GM21390 (cell line): ENCODE measurements around the gene NEDD4L.

Source experiments
- ATAC-seq: cut with Tn5 transposase; IDR thresholded peaks from one replicate; pipeline ENCODE4 v1.9.1; 2021; ENCODE audit not compliant: unreplicated experiment

Gene NEDD4L

GRCh38 chr18:58284699-58285448 is 240.8 kb downstream of the NEDD4L start:
- ATAC-seq: no peak

DNA sequence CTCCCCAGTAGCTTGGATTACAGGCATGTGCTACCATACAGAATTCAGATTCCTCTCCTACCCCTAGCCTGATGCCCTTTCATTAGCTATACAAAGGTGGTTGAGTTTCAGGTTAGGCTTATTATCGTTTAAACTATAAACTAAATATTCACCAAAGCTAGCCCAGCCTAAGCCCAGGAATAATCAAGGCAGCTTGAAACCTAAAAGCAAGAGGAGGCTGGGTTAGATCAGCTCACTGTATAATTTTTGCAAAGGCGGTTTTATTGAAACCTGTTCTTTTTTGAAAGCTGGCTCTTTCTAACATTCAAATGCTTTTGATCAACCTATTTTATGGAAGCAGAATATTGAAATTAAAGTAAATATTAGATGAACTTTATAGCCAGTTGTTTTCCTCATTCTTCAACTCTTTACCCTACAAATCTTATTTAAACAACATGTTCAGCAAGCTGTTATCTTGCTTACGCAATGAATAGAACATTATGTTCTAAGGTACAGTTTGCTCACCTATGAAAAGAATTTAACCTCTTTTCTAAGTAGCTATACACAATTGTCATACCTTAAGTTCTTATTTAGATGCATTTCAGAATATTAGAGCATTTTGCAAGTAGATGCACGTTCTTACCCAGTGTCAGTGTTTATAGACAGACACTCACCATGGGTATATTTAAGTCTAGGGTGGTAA is 241.6 kb downstream of the NEDD4L start:
- ATAC-seq: no peak

DNA sequence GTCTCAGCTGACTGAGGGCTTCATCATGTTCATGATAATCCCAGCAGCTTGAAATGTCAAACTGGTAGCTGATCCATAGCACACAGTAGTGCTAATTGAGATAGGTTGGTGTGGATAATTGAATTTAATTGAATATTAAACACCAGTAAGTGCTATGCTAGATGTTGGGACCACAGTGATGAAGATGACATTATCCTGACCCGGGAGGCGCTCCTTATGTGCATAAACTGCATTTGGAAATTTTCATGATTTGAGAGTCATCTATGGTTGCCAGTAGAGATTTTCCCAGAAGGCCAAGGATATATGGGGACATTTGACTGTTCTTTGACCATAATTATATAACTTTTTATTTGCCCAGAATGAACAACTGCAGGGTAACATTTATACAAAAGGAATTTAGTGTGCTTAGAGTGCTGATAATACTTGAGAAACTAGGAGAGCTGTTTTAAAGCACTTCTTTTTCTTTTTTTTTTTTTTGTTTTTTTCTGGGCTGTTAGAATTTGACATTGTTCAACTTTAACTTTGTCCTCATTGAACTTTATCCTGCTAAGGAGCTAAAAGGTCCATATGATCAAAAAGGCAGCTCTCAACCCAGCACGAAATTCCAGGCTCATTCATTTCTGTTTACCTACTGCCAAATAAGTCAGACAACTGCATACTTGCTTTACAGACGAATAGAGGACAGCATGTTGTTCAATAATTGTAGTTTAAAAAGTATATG is 242.8 kb downstream of the NEDD4L start:
- no peak for ATAC-seq

DNA sequence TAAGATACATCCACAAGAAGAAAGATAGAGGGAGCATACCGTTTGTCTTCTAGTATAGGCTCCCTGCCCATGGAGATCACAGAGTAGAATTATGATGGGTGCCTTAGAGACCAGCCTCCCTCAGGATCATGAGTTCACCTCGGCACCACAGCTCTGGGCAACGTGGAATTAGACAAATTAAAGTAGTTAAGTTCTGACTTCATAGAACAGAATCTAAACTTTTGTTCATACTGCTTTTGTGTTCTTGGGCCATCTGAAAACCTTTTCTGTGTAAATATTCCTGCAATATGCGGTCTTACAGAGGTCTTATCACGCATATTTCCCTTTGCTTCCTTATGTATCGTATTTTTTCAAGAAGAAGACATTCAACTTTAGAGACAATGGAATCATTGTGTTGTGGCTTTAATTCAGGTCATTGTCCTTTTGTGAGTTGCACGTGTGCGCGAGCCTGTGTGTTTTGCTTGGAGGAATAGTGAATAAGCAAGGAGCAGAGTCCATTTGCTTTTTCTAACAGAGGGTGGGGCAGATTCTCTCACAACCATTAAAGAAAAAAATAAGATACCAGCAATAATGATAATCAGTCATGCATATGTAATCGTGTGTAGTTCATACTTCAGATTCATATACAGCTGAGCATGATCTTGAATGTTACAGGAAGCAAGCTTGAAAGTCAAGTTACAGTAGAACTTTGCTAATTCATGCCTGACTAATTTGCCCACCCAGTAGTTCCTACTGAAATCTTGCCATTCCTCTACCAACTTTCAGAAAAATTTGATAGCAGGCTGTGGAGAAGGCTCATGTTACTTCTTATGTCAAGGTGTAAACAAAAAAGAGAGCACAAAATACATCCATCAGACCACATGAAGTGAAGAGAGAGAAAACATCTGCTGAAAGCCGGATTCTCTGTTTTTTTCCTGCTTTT is 243.6 kb downstream of the NEDD4L start:
- ATAC-seq: no peak

- ATAC-seq: peak; percentile 91
Measured at GRCh38 chr18:58288921-58289797, 245.1 kb downstream of the NEDD4L start.

DNA sequence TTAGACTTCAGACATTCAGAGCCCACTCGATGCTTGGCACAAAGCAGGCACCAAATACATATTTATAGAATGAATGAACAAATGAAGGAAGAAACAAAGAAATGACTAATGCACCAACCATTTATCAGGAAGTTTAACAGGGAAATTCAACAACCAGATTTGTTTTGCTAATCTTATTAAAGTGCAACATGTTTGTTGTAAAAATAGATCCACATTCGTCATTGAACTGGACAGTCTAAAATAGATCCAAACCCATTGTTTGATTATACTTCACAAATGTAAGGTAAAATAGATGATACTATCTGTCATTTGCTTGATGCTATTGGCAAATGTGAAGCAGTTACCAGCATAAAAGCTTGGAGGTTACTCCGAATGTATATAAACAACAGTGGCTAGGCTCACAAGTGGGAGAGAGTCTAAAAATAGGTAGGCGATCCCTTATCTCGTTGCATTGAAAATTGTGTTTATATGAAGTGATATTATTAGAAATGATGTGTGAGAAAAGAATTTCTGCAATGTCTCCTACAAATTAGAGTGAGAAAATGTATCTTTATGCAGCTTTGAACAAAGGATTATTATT is 246.2 kb downstream of the NEDD4L start:
- ATAC-seq: no peak

- no peak for ATAC-seq
Measured at GRCh38 chr18:58291131-58291530, 247.1 kb downstream of the NEDD4L start.

- ATAC-seq: no peak
Measured at GRCh38 chr18:58292638-58293037, 248.6 kb downstream of the NEDD4L start.

DNA sequence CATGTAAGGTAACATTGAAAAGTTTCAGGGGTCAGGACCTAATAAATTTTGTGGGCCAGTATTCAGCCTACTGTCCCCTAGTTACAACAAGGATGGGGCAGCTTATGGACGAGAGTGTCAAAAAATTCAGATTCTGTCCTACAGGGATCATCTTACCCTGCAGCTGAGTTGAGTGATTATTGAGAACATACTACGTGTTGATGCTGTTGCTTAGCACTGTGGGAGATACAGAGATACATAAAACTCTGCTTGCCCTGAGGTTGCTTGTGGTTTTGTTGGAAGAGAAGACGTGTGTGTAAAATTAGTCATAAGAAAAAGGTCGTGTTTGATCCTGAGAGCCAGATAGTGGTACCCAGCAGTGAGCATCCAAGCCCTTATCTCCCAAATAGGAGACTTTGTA is 253.2 kb downstream of the NEDD4L start:
- ATAC-seq: no peak

DNA sequence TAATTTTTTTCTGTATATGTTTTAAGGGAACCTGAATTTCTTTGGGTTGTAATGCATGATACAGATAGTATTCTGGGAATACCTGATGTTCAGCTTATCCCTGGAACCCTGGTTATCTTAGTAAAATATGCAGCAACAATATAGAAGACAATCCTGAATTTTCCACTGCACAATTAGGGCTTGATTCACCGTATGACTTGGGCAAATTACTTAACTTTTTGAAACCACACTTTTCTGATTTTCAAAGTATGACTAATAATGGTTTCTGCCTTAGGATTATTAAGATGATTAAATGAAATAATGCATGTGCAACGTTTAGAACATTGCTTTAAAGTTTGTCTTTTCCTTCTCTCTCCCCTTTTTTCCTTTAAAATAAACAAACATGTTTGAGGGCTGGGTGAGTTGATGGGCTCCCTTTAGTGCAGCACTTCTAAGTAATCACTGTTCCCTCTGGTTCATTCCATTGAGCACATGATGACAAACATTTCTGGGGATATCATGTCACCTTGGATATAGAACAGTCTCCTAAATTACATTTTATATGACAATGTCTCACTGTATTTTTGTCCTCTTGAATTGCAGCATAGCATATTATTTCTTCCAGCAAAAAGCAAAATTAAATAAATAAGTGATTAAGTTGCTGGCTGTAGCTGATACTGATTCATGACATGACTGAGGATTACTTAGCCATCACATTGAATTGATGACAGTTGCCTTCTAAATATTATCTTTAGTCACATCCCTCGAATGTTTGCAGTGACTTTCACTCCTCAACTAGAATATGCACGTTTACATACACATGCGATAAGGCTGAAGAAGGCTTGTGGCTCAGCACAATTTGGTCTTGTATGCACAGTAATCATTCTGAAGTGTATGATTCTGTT is 254.5 kb downstream of the NEDD4L start:
- ATAC-seq: no peak

DNA sequence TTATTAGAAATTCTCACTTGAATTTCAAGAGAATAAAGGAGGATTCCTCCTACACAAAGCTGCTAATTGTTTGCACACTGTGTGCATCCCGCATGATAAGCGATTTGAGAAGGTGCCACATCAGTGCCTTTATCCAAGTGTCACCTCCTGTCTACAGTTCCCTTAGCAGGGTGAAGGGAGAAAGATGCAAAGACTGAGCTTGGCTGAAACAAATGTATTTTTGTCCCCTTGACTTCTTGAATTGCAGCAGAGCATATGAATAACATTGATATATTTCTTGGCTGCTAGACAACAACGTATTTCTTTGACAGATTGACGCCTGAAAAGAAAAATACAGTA is 255.1 kb downstream of the NEDD4L start:
- no peak for ATAC-seq

DNA sequence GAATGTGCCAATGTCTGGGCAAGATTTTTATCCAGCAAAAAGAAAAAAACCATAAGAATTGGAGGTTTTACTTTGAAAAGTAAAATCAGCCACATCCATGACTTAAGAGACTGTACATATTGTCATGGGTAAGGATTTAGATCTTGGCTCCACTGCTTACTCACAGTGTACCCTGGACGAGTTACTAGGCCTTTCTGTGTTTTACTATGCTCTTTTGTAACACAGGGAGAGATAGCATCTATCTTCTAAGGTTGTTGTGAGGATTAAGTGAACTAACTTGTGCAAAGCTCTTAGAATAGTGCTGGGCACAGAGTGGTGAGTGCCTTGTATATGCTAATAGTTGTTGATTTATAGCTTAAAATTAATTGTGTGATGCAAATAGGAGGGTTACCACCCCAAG is 255.9 kb downstream of the NEDD4L start:
- no peak for ATAC-seq

DNA sequence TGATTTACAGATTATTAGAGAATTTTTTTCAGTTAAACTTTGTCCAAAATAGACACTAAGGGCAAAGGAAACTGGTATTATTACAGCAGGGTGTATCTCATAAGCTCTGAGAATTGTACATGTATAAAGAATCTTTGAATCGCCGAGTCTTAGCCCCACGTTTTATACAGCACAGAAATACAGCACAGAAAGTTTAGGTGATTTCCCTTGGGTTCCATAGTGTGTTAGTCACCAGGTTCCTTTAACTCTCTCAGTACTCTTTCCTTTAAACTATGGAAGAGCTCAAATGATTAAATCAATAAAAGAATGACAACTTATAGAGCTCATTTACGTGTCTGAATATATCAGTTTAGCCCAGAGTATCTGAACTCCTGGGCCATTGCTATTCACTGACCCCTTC is 256.8 kb downstream of the NEDD4L start:
- no peak for ATAC-seq

DNA sequence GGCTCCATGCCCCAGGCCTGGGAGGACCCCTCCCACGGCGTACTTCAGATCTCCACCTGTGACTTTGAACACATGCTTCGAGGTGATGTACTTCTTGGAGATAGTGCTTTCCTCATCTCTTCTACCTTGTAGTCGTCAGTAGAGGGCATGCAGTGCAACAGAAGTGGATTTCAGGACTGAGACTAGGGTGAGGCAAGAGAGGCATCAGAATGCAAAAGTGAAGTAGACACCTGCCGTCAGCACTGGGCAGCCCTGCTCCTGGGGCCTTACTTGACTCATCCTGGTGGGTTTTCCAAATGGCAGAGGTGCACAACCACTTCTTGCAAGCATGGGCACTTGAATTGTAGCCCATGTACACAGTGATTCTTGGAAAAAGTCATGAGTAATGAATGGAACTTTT is 258.8 kb downstream of the NEDD4L start:
- no peak for ATAC-seq

DNA sequence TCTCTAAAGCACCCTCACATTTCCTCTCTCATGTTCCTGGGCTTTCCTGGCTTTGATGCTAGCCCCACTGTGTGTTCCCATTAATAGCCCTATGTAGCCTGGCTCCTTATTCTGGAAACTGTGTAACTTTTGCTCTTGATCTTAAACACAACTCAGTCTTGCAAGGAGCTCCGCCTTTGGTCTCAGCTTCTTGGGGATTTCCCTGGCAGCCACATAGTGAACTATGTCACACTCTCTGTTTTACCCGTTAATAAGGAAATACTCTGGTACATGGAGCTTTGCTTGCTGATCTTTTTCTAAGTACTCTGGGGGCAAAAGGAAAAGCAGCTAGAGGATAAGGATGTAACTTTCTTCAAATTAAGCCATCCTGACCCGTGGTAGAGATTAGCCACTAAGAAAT is 259.3 kb downstream of the NEDD4L start:
- ATAC-seq: peak; percentile 84

GRCh38 chr18:58305792-58306191 is 261.8 kb downstream of the NEDD4L start:
- no peak for ATAC-seq

DNA sequence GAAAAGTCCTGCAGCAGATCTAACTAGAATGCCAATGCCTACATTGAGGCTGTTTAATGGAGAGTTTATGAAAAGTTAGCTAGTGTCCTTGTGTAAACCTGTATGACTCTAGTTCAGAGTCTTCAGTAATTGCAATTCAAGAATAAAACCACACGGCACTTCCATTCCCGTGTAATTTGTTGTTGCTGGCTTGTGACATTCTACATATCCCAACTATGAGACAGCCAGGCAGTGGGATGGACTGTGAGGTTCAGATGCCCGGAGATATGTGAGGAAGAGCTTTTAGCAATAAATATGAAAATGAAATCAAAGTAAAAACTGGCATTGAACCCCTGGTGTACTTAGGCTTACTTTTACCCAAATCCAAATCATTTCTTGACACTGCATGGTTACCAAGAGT is 263.4 kb downstream of the NEDD4L start:
- no peak for ATAC-seq

GRCh38 chr18:58308463-58308862 is 264.4 kb downstream of the NEDD4L start:
- no peak for ATAC-seq

GRCh38 chr18:58309099-58309498 is 265.1 kb downstream of the NEDD4L start:
- no peak for ATAC-seq
